Measurements from ENCODE around the gene ARHGAP10. TPM values are rescaled to one million over a fixed set of nuclear protein-coding genes. Genes with fewer than 3 reads are reported as not detected.

Gene ARHGAP10, protein sequence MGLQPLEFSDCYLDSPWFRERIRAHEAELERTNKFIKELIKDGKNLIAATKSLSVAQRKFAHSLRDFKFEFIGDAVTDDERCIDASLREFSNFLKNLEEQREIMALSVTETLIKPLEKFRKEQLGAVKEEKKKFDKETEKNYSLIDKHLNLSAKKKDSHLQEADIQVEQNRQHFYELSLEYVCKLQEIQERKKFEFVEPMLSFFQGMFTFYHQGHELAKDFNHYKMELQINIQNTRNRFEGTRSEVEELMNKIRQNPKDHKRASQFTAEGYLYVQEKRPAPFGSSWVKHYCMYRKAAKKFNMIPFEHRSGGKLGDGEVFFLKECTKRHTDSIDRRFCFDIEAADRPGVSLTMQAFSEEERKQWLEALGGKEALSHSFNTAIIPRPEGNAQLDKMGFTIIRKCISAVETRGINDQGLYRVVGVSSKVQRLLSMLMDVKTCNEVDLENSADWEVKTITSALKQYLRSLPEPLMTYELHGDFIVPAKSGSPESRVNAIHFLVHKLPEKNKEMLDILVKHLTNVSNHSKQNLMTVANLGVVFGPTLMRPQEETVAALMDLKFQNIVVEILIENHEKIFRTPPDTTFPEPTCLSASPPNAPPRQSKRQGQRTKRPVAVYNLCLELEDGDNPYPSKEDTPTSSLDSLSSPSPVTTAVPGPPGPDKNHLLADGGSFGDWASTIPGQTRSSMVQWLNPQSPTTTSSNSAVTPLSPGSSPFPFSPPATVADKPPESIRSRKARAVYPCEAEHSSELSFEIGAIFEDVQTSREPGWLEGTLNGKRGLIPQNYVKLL
- polyA plus RNA-seq (ENCODE audit: insufficient read length in 10 of 10), result 10 to 100 TPM; 27.5 to 35.9 (median 32.4) TPM
- long read RNA-seq, donor 1, transcript ARHGAP10-206 (5 exons, 1,559 nt), result major isoform, 6 of 10 reads
- long read RNA-seq, donor 1, partial matches to known transcripts, result 0 of 10 reads
- long read RNA-seq, donor 1, other reads (novel, unspliced or antisense), result 0 of 10 reads
- long read RNA-seq, donor 2, partial matches to known transcripts, result 0 of 5 reads
- long read RNA-seq, donor 2, other reads (novel, unspliced or antisense), result 0 of 5 reads
- long read RNA-seq, donor 3, result 0 reads
- long read RNA-seq, donor 4, partial matches to known transcripts, result 0 of 3 reads
- long read RNA-seq, donor 4, other reads (novel, unspliced or antisense), result 0 of 3 reads
- long read RNA-seq, donor 5, transcript ARHGAP10-206 (5 exons, 1,559 nt), result major isoform, 5 of 8 reads
- long read RNA-seq, donor 5, partial matches to known transcripts, result 0 of 8 reads
- long read RNA-seq, donor 5, other reads (novel, unspliced or antisense), result 0 of 8 reads
- long read RNA-seq, donor 6, partial matches to known transcripts, result 26 of 30 reads
- long read RNA-seq, donor 6, other reads (novel, unspliced or antisense), result 0 of 30 reads
- long read RNA-seq, donor 7, partial matches to known transcripts, result 0 of 7 reads
- long read RNA-seq, donor 7, other reads (novel, unspliced or antisense), result 0 of 7 reads
- long read RNA-seq, donor 8, partial matches to known transcripts, result 0 of 4 reads
- long read RNA-seq, donor 8, other reads (novel, unspliced or antisense), result 0 of 4 reads
- long read RNA-seq, donor 9, result 0 reads

DNA sequence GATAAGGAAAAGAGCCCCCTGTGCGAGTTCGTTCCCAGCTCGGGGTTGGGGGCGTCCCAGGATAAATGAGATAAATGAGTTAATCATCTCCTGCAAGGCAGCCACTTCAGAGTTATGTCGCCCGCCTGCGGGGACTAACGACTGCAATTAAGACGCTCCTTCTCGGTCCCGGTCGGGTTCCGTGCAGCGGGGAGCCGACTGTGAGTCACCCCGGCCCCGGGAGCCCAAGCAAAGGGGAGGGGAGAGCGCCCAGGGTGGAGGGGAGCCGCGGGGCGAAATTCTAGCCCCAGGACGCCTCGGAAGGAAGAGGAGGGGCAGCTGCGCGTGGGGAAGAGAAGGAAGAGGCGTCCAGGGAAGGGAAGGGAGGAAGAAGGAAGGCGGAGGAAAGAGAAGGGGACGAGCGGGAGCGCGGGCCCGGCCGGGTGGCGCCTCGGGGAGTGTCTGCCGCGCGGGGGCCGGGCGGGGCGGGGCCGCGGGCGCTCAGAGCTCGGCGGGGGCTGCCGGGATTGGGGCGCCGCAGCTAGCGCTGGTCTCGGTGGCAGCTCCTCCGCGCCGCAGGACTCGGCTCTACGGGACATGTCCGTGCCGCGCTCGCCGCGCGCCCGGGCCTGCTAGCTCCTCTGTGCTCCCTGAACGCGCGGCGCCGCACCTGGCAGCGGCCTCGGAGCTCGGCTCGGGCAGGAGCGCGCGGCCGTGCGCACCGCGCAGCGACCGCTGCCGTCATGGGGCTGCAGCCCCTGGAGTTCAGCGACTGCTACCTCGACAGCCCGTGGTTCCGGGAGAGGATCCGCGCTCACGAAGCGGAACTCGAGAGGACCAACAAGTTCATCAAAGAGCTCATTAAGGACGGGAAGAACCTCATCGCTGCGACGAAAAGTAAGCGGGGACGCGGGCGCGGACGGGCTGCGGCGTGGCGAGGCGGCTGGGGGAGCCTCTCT lies at the start of gene ARHGAP10:
ARHGAP10 (plus strand) TSS at position 509 of the 938 bp plus-strand sequence; CDS start at position 723, 214 bp downstream.
- DNase-seq, result peak; percentile 77 to 93 (median 82)

DNA sequence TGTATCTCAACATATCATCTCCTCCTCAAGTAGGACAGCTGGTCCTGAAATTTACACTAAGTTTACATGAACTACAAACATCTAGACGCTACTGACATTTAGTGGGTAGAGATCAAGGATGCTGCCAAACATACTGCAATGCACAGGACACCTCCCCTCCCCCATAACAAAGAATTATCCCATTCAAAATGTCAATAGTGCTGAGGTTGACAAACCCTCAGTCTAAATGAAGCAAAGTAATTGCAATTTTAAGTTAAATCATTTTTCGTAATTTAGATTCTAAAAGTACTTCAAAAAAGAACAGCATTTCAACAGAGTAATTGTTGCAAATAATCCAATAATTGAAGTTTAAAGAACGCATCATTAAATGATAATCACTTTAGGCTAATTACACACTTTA lies 49.1 kb upstream of the ARHGAP10 start:
- DNase-seq, result peak in 1 of 3 donors; percentile 11

DNA sequence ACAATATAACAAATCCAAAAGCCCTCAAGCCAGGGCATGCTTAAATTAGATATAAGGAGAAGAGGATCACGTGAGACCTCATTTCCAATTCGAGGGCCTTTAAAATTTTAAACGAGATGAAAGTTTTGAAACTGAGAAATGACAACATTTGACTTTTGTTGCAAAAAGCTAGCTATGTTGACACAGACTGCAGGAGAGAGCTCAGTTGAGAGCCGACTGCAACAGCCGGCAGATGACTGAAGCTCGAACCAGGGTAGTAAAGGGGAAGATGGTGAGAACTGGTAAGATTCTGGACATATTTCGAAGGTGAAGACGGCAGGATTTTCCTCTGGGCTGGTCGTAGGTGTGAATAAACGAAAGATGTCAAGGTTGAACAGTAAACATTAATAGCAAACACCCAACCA lies 48.7 kb upstream of the ARHGAP10 start:
- DNase-seq, result peak; percentile 28 to 72 (median 40)

DNA sequence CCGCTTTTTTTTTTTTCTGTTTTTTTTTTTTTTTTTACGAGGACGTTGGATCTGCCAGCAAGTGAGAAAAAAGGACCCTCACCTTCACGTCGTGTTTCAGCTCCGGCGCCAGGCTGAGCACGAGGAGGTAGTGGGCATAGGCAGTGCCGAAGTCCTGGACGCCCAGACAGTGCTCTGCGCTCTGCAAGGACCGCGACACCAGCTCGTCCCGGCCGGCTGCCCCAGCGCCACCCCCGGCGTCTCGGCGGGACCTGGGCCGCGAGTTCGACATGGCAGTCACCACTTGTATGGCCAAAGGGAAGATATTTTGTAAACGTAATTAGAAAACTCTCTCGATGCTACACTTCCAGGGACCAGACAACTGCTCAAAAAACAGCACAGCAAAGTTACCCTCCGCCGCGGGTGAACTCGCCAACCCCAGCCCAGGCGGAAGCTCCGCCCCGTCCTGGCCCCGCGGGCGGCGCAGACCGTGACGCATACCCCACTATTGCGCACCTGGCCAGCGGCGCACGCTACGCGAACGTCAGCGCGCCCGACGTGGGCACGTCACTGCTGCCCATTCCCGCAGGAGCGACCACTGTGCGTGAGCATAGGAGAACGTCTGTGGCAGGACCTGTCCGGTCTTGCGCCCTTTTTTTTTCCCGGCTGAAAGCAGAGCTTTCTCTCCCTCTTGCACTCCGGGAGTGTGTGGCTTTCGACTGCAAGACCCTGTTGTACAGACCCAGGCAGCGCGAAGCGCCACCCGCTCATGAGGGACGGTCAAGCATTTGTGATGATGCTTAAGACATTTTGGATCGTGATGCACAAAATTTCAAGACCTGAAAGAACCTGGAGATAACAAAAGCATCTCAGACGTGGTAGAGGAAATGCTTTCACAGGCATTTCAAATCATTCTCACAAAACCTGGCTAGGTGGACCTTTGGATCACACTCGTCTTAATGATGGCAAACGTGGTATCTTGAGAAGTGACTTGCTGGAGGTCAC lies 47.9 kb upstream of the ARHGAP10 start, which contains the start of gene PRMT9:
PRMT9 (minus strand) TSS at position 447 of the 984 bp plus-strand sequence; CDS start at position 271, 176 bp downstream.
- peak; percentile 89 to 97 (median 94) for DNase-seq

DNA sequence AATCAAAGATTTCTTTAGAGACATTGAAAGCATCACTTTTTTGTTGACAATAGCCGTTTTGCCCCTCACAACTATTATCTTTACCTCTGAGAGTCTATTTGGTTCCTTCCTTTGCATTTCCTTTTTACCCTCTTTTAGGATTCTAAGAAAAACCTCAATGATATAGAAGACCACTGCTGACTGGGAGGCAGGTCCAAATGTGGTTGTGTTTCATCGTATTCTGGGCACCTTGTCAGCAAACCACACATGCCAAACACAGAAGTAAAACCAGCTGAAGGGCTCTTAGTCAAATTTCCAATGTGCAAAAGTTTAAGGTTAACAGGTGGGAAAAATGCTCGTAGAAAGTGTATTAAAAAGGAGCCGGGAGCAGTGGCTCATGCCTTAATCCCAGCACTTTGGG lies 42.8 kb upstream of the ARHGAP10 start:
- DNase-seq, result no peak

DNA sequence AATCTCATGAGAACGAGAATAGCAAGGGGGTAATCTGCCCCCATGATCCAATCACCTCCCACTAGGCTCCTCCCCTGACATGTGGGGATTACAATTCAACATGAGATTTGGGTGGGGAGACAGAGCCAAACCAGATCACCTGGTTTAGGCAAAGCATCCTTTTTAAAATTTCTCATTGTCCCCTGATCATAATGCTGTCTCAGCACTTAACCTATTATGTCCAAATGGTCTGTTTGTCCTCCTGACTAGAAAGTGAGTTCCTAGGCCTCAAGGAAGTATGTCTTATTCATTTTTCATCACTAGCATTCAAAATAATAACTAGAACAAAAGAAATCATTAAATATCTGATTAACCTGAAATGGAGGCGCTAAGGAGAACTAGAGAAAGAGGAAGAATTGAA lies 40.1 kb upstream of the ARHGAP10 start:
- no peak for DNase-seq

DNA sequence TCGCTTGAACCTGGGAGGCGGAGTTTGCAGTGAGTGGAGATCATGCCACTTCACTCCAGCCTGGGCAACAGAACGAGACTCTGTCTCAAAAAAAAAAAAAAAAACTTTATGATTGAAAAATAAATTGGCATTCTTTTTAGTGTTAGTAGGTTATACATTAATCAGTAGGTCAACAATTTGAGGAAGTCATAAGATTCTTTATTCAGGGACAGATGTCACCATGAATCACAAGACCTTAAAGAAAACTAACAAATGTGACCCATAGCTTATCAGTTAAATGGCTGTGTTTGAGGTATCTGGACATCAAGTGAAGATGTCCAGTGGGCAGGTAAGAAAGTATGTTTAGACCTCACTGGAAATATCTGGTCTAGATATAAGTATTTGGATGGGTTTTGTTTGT lies 38.7 kb upstream of the ARHGAP10 start:
- DNase-seq, result no peak

DNA sequence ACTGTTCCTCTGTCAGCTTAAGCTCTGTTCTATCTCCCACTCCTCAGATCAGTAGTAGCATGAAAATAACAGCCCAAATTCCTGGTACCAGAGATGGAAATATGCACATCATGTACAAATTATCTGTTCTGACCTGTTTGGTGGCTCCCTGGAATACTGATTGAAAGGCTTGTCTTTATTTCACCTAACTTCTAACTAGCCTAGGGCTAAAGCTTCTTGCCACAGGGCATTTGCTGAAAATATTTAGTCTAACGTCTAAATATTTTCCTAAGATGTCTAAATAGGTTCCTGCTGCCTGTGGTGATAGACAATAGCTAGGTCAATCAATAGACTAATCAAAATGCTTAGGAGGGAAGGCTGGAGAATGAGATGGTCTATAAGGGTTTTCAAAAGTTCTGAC lies 35.0 kb upstream of the ARHGAP10 start:
- DNase-seq, result no peak

DNA sequence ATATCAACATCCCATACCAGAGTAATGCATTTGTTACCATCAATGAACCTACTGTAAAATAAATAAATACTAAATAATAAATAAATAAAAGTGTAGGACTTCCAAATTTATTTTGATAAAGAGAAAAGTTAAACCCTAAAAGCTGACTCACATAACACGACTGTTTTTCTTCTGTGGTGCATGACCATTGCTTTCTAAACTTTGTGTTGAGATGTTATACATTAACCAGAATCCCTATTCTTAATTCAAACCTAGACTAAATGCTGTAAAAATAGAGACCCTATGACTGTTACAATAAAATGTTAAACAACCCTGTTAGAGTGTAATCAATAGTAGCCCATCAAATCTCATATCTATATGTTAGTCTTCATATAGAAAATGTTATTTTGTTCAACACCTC lies 27.0 kb upstream of the ARHGAP10 start:
- no peak for DNase-seq

DNA sequence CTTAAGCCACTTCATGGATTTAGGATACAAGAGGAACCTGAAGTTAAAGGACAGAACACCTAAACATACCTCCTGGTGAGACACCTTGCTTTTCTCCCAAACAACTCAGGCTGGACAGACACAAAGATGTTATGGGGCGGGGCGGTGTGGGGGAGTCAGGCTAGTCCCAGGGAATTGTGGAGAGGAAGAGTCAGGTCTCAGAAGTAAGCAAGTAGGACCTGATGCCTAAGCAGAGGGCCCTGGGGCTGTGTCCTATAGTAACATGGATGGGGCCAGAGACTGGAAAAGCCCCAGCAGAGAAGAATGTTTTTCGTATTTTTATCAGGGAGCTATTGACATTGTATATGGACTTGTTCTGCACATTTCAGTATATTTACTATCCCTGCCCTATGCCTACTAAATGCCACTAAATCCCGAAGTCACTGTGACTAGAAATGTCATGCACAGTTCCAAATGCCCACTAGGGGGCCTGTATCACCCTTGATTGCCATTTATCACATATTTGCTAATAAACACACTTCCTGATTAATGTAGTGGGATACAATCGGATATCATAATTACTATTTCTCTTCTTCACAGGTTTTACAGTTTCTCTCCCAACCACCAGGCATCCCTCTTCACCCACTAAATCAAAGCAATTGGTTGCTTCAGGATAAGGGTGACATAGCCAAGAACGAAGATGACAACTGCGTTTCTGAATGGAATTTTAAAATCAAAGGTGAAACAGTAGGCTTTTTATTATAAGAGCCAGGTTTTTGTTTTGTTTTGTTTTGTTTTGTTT lies 23.8 kb upstream of the ARHGAP10 start:
- peak; percentile 47 to 68 (median 51) for DNase-seq

DNA sequence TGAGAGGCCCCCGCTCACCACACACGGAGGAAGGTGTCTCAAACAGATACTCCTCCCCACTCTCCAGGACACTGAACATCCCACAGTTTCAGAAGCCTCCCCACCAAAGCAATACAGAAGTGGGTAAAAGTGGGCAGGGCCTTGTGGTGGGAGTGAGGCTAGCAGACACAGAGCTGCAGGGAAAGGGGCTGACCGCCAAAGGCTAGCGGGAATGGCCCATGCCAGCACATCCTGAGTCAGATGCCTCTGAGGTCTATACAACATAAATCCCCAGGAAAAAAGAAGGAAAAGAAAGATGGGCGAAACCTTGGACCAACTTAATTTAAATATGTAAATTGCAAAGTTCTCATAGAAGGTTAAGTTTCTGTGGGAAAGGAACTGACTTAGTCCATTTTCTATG lies 21.9 kb upstream of the ARHGAP10 start:
- DNase-seq, result no peak

DNA sequence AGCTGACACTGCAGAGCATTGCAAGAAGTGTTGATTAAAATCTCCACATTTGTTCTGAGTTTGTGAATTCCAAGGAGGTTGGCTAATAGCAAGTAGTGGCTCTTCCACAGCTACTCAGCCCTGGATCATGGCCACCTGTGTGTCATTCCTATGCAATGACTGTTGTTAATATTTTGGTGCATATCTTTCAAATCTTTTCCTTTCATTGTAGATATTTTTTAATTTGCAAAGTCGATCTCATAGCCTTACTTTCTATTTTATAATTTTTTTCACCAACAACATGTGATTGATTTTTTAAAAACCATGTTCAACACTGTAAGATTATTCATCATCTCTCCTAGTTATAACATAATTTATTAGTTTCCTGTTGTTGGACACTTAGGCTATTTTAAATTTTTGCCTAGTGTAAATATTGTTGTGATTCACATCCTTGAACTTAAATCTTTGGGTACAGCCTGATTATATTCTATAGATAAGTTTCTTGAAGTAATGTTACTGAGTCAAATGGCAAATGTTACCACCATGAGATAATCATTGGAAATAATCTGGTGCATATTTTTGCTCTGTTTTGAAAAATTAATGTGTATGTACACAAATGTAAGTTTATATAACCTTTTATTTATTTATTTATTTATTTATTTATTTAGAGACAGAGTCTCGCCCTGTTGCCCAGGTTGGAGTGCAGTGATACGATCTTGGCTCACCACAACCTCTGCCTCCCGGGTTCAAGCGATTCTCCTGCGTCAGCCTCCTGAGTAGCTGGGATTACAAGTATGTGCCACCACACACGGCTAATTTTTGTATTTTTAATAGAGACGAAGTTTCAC lies 17.1 kb upstream of the ARHGAP10 start:
- peak; percentile 52 to 76 (median 57) for DNase-seq

DNA sequence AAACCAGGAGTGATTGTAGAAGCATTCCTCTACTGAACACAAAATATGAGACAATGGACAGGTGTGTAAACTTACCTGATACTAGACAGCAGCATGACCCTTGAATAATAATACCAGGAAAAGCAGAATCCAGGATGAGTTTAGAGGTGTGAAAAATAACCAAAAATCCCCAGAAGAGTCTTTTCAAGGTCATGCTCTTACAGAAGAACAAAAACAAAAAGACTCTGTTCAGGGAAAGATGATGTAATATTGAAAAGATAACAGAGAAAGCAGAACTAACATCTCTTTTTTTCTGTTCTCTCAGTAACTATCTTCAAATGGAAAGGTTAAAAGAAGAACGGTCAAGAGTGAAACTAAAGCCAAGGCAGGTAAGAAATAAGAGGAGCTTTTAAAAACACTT lies 14.0 kb upstream of the ARHGAP10 start:
- no peak for DNase-seq

DNA sequence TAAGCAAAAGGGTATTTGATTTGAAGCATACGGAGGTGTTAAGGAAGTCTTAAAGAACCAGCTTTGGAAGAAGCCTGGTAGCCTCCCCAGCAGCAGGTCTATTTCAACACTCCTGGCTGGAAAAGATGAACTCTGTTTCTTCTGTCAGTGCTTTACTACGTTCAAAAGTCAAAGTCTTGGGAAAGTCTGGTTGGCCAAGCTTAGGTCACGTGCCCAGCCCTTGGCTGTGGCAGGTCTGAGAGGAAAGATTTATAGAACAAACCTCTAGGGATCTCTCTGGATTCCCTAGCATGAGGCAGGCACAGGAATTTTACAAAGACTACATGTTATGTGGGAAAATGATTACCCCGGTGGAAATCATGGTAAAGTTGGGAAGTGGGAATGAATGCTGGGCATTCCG lies 8.6 kb upstream of the ARHGAP10 start:
- DNase-seq, result no peak

DNA sequence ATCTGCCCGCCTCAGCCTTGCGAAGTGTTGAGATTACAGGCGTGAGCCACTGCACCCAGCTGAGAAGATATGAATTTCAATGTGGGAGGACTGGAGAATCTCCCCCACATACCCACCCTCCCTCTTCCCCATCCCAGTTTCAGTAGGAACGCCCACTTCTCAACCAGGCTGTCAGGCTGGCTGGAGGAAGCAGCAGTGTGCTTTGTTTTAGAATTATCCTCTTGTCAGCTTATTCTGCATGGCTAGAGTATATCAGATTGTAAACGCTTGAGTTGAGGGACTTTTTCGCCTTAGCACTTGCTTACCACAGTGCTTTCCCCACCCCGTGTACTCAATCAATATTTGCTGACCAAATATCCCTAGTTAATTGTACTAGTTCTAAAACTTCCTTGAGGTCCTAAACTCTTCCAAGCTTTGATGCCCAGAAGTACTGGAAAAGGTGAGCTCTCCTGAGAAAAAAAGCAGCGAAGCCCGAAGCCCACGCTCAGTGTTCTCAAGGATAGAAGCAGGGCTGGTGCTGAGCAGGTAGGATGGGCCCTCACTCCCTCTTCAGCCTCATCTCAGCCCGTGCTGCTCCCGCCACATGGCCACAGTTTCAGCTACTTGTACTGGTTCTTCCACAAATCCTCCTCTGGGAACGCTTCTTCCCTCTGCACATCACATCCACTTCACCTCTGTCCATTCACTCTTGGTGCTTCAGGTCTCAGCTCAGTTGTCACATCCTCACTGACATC lies 7.3 kb upstream of the ARHGAP10 start:
- DNase-seq, result no peak

DNA sequence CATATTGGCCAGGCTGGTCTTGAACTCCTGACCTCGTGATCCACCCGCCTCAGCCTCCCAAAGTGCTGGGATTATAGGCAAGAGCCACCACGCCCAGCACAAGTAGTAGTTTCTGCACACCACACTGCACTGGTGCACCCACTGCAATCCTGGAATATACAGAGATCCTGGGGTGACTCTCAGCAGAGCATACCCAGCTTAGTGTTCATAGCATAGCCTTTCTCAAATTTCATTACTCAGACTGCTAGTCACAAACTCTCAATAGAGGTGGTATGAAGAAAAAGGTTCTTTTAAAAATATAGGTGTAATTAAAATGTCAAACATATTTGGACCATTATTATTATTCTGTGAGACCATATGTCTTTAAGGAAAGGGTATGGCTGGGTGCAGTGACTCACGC lies 6.2 kb upstream of the ARHGAP10 start:
- no peak for DNase-seq

Data from muscle of back (tissue), 13 donors.